ENCODE data around the gene CLEC1B. TPM values are rescaled to one million over a fixed set of nuclear protein-coding genes. Genes with fewer than 3 reads are reported as not detected.
"Not testable (repeated sequence)": the region's sequence is repeated elsewhere in the genome, so short reads cannot be mapped to it uniquely, and the experiment has no call there.

CLEC1B gene
- total RNA-seq: not detected
- long read RNA-seq: 0 reads

DNA sequence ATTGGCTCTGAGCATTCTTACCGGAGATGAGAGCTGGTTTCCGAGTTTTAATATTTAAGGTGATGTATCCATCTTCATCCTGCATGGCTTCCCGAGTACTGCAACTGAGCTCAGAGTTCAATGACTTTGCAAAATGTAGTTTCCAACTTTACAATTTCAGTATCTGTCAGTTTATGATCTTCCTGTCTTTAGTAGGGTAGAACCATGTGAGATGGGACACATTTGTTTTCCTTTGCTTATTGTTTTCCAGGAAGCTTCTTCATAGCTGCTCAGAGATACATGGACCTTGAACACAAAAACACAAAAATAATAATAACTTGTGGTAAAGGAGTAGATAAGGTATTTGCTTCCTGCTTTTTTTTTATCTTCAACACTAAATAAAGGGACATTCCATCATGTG is at the start of gene CLEC1B:
Gene CLEC1B (minus strand): TSS at position 106 of the 400 bp plus-strand sequence. CDS start 21 bp downstream, at position 85.
- intact Hi-C loops (cut with DNase I): no loop called here
- DNase-seq (ENCODE audit: low spot score): no peak

DNA sequence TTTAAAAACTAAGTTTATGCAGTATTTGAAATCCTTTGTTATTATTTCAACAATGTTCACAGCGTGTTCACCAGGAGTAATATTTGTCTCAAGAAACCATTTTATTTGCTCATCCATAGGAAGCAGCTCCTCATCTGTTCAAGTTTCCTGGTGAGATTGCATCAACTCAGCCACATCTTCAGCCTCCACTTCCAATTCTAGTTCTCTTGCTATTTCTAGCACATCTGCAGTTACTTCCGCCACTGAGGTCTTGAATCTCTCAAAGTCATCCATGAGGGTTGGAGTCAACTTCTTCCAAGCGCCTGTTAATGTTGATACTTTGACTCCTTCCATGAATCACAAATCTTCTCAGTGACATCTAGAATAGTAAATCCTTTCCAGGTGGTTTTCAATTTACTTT is 49.6 kb upstream of the CLEC1B start:
- DNase-seq (ENCODE audit: low spot score): no peak
- intact Hi-C loops (cut with DNase I): no loop called here

DNA sequence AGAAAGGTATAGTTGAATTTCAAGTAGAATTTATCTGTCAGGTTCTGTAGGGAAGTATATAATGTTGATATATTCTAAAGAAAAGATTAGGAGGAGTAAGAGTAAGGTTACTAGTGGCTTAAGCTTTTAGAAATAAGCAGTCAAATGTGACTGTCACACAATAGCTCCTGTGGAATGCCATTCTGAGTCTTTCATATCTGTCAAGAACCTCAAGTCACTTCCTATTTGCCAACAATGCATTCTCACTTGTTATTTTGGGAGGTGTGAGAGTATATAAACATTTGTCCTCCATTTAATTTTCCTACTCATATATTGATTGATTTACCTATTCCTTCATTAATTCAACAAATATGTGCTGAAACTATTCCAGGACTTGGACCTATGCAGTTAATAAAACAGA is 43.2 kb upstream of the CLEC1B start:
- intact Hi-C loops (cut with DNase I): no loop called here

DNA sequence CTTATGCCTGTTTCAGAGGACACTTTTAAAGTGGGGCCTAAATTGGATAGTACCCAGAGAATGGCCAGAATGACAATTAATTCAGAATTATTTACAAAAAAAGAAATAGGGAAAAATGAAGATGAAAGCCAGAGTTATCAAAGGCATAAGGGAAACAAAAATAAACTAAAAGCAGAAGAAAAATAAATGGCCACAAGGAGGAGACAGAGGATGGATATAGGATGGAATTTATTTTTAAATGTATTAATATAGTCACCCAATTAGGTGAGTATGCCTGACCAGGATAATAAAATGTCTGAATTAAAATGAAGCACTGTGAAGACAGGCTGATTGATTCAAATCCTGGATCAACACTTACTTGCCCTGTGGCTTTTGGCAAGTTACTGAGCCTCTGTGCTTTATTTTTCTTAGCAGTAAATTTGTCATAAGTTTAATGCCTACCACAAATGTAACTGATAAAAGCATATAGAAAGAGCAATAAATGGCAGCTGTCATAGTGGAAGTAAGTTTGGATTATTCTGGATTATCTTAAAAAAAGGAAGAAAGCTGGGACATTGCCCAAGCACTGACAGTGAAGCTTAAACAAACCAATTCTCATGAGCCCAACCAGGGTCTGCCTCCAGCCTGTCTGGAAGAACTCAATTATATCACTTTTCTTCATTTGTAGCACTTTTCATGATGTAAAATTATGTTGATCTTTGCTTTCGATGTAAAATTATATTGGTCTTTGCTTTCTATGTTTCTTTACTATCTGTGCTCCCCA is 35.0 kb upstream of the CLEC1B start:
- intact Hi-C loops (cut with DNase I): loop anchor here (5.0 kb wide), 1 partner anchor 108 kb away; no protein-coding TSS in a partner anchor
- DNase-seq (ENCODE audit: low spot score): no peak

More for the DNA sequence above, 43.2 kb upstream of the CLEC1B start:
- no peak for DNase-seq (ENCODE audit: low spot score)

DNA sequence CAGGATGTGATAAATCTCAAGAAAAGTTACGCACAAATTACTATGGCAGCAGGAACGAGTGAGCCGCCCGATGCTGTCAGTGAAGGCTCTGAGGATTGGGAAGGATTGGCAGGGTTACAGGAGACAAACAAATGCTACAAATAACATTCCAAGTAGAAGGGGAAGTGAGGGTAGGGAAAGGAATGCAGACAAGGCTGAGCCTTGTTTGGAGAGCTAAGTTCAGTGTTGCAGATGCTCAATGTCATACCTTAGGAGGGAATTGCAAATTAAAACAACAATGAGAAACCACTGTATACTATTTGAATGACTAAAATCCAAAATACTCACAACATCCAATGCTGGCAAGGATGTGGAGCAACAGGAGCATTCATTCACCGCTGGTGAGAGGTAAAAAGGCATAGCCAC is 32.9 kb upstream of the CLEC1B start:
- intact Hi-C loops (cut with DNase I): loop anchor here (5.0 kb wide), 1 partner anchor 111 kb away; no protein-coding TSS in a partner anchor
- no peak for DNase-seq (ENCODE audit: low spot score)

DNA sequence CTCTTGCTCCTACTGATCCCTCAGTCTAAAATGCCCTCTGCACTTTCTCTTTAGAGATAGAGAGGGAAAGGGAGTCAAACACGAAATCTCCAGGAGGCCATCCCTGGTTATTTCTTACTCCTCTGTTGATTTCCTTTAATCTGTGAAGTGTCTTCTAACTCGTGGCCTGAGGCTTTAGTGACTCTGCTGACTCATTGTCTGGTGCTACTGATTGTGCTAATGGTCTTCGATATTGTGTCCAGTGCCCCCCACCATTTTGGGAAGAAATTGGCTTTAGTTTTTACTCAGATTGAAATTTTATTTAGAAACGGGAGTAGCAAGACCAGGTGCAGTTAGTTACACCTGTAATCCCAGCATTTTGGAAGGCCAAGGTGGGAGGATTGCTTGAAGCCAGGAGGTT is 32.4 kb upstream of the CLEC1B start:
- DNase-seq (ENCODE audit: low spot score): no peak
- intact Hi-C loops (cut with DNase I): loop anchor here (5.0 kb wide), 1 partner anchor 111 kb away; no protein-coding TSS in a partner anchor

DNA sequence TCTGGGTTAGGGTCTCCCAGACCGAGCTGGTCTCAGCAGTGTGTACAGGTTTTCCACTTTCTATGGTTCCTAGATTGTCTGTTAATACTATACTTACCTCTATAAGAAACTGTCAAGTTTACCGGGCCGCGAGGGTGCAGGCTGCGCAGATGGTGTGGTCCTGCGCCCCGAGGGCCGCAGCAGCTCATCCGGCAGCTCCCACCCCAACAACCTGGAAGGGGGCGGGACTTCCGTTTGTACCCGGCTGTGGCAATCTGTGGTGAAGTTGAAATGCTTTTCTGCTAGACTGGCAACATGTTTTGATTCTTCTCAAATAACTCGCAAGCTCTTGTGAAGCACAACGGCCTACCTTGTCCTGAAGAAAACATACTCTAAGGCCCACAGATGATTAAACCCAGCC is 31.5 kb upstream of the CLEC1B start, which contains the start of gene CLEC9A:
Gene CLEC9A (plus strand): TSS at position 237 of the 400 bp plus-strand sequence. CDS start 22,006 bp downstream, outside the sequence.
- intact Hi-C loops (cut with DNase I): loop anchor here (5.0 kb wide), 1 partner anchor 112 kb away; no protein-coding TSS in a partner anchor
- no peak for DNase-seq (ENCODE audit: low spot score)

DNA sequence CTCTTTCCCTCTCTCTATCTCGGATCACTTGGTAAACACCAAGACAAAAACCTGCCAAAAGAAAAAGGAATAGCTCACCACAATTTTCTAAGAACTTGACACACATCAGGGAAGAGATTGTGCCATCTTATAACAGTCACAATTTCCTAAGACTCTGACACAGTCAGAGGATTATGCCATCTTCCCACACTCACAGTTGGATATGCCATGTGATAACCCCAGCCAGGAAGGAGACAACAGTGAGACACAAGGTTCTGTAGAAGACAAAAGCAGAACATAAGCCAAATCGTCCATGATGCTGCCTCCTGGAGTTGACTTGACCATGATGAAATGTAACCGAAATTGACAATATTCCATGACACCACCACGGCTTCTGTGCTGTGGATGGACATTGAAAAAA is 28.8 kb upstream of the CLEC1B start:
- DNase-seq (ENCODE audit: low spot score): no peak
- intact Hi-C loops (cut with DNase I): no loop called here

DNA sequence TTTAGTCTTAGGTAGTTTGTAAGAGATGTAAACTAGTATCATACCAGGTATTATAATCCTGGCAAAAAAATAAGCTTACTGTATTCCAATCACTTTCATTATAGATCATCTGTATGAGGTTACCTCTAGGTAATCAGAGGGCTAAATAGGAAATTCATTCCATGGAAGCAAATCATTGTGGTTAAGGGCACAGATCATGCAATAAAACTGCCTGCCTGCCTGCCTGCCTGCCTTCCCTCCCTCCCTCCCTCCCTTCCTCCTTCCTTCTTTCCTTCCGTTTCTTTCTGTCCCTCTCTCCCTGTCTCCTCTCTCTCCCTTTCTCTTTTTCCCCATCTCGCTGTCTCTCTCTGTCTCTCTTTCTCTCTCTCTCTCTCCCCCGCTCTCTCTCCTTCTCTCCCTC is 28.4 kb upstream of the CLEC1B start:
- intact Hi-C loops (cut with DNase I): no loop called here
- no peak for DNase-seq (ENCODE audit: low spot score)

DNA sequence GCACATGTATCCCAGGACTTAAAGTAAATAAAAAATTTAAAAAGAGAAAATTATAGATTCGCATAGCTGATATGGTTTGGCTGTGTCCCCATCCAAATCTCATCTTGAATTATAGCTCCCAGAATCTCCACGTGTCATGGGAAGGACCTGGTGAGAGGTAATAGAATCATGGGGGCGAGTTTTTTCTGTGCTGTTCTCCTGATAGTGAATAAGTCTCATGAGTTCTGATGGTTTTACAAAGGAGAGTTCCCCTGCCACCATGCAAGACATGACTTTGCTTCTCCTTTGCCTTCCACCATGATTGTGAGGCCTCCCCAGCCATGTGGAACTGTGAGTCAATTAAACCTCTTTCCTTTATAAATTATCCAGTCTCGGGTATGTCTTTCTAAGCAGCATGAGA is 27.7 kb upstream of the CLEC1B start:
- DNase-seq (ENCODE audit: low spot score); intact Hi-C loops (cut with DNase I): not testable (repeated sequence)

DNA sequence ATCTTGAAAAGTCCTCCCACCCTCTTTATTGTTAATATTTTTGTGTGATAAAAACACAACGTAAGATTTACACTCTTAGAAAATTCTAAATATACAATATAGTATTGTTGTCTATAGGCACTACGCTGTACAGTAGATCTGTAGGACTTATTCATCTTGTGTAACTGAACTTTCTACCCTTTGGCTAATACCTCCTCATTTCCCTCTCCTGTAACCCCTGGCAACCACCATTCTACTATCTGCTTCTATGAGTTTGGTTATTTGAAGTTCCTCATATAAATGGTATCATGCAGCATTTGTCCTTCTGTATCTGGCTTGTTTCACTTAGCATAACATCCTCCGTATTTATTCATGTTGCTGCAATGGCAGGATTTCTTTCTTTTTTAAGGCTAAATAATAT is 26.3 kb upstream of the CLEC1B start:
- DNase-seq (ENCODE audit: low spot score): no peak
- intact Hi-C loops (cut with DNase I): no loop called here

DNA sequence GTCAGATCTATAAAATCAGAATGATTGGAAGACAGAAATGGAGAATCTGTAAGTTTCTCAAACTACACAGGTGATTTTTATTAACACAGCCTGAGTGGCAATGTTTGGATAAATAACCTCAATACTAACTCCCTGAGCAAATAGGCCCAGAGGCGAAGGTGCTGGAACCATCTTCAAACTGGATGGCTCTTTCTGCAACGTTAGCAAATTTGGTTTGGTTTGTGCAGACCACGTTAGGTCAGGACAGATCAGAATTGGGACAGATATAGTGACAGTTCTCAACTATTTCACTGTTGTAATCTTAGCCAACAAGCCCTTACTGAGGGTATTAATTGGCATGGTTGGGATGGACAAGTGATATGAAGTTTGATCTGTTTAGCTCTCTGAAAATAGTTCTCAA is 22.4 kb upstream of the CLEC1B start:
- DNase-seq (ENCODE audit: low spot score): no peak
- intact Hi-C loops (cut with DNase I): no loop called here

DNA sequence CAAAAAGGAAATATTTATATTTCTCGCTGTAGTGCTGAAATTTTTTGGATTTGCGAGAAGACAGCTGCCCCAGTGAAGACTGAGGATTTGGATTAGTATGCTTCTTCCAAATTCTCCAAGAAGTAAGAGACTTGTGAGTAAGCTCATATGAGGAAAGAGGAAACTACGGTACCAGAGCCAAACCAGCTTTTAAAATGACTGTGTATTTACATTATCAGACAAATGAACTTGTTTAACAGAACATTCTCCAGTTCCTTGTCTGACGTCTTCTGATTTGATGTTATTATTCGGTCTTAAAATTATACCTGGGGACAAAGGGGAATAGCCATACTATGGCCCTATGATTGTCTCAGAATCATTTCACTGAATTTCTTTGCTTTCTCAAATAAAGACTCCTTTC is 19.5 kb upstream of the CLEC1B start:
- intact Hi-C loops (cut with DNase I): no loop called here
- DNase-seq (ENCODE audit: low spot score): no peak

DNA sequence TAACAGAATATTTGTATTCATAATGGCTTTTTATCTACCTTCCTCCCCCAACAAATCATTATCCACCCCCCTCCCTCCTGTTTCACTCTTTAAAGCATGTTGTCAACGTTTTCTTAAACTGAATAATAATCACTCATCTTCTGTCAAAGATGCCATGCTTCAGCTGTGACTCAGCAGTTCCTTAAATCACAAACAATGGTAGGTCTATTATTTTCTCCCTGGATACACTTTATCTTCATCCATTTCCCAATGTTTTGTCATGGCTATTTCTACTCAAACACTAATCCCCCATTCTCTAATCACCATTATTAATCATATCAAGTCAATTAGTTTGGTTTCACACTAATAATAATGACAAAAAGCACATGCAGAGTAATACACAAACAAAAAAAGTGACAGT is 18.0 kb upstream of the CLEC1B start:
- DNase-seq (ENCODE audit: low spot score): no peak
- intact Hi-C loops (cut with DNase I): no loop called here

DNA sequence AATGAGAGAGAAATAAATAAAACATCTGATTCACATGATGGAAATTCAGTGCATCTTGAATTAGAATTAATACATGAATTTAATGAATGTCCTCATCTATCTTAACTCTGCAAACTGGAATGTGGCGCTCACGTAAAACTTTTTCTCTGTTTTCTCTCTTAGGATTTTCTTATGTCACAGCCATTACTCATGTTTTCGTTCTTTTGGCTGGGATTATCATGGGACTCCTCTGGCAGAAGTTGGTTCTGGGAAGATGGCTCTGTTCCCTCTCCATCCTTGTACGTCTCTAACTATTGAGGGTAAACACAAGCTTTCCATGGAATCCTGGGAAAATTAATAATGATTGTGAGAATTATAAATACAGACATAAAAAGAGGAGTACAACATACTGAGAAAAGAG is 16.5 kb upstream of the CLEC1B start:
- DNase-seq (ENCODE audit: low spot score): no peak
- intact Hi-C loops (cut with DNase I): no loop called here

DNA sequence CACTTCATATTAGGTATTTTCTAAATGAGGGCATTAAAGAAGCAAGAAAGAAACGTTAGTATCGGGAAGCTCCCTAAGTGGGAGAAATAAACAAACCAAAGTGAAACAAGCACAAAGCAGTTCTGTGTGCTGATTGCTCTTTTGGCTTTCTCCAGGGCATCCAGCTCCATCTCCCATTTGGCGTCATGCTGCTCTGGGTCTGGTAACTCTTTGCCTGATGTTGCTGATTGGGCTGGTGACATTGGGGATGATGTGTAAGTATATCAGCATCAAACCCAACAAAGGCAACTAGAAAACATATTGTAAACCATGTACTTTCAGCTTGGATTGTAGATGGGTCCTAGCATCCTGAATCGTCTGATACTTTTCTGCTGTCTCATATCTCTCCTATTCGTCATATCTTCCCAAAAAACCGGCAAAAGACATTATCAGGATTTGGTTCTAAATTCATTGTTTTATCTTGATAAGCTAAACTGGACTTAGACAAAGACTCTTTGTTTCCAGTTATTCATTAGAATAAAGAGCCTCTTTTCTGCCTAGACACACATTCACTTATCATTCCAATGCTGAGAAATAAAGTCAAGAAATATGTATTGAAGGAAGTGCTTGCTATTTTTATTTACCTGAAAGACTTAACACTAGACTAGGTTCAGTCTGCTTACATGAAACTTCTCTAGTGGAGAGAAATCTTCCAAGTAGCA is 13.9 kb upstream of the CLEC1B start:
- intact Hi-C loops (cut with DNase I): no loop called here
- no peak for DNase-seq (ENCODE audit: low spot score)

DNA sequence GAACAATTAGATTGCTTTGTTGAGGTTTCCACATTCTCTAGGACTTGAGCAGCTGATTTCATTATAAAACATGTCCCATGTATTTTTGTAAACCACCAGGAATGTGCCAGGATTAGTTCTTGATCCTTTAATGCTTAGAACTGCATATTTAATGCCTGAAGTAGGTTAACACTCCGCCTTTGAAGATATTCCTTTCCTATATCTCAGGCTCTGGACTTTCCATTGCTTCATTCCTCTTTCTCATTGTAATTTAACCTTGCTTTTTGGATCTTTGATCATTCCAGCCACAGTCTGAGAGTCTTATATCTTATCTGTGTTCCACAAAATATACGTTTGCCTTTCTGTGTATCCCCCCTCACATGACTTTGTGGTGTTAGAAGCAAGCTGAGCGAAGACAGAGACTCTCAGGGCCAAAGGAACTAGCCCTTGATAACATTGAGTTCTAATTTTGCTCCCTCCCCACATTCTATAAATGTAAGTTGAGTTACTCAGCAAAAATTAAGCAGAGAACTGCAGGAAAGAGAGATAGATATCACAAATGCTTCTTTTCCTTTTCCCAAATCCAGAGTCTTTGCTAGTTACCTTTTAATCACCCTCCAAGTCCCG is 2.4 kb upstream of the CLEC1B start:
- DNase-seq (ENCODE audit: low spot score): no peak
- intact Hi-C loops (cut with DNase I): no loop called here

DNA sequence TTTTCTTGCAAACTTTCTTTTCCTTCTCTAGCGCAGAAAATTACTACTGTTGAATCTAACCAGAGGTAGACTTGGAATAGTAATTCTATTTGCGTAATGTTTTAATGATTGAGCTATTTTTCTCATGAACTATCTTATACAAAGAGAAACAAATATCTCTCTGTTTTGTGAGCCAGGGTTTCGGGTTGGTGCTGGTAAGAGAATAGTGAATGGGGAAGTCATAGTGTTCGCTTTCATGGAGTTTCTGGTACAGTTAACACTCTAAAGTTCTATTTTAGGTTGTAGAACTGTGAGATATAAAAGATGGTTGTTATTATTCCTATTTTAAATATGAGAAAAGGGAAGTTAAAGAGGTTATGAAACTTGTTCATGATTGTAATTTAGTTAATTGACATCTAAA is 6.6 kb downstream of the CLEC1B start:
- intact Hi-C loops (cut with DNase I): no loop called here
- DNase-seq (ENCODE audit: low spot score): no peak

DNA sequence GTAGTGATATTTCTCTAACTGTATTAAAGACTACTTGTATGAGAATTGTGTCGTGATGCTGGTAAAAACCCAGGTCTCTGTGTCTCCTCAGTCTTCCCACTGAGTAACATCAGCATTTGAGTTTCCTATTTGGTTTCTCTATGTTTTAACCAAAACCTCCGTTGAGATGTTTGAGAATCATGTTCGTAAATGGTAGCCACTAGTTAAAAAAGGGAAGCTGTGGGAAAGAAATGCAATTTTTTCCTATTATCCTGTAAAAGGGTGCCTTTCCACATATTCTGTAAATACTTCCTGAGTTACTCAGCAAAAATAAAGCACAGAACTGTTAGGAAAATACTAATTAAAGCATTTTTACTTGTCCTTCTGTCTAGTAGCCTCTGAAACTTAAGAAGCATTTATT is 7.0 kb downstream of the CLEC1B start:
- DNase-seq (ENCODE audit: low spot score): no peak
- intact Hi-C loops (cut with DNase I): no loop called here

DNA sequence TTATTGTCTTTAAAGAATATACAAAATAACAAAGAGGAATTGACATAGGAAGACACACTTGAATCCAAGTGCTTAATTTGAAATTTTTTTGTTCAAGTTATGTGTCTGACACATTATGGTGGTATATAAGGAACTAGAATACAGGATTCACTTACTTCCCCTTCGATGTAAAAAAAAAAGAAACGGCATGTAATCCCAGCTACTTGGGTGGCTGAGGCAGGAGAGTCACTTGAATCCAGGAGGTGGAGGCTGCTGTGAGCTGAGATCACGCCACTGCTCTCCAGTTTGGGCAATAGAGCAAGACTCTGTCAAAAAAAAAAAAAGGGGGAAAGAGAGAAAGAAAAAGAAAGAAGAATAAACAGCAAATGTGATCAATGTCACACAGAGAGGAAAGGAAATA is 18.8 kb downstream of the CLEC1B start:
- DNase-seq (ENCODE audit: low spot score): no peak
- intact Hi-C loops (cut with DNase I): no loop called here

All from cardiac septum (tissue), 1 donor.